Activated gamma-delta T cell treated with anti-CD3 and anti-CD28 coated beads, Interleukin-2, amount 50 U/mL, for 16 hours (primary cell): ENCODE data around the gene RGS19.
"Not testable (repeated sequence)": the region's sequence is repeated elsewhere in the genome, so short reads cannot be mapped to it uniquely, and the experiment has no call there.

Experiments used
- DNase-seq: peaks from one replicate; pipeline ENCODE4 v3.0.0-alpha.2; 2020; ENCODE audit warnings: low read depth

RGS19 gene, protein sequence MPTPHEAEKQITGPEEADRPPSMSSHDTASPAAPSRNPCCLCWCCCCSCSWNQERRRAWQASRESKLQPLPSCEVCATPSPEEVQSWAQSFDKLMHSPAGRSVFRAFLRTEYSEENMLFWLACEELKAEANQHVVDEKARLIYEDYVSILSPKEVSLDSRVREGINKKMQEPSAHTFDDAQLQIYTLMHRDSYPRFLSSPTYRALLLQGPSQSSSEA

DNA sequence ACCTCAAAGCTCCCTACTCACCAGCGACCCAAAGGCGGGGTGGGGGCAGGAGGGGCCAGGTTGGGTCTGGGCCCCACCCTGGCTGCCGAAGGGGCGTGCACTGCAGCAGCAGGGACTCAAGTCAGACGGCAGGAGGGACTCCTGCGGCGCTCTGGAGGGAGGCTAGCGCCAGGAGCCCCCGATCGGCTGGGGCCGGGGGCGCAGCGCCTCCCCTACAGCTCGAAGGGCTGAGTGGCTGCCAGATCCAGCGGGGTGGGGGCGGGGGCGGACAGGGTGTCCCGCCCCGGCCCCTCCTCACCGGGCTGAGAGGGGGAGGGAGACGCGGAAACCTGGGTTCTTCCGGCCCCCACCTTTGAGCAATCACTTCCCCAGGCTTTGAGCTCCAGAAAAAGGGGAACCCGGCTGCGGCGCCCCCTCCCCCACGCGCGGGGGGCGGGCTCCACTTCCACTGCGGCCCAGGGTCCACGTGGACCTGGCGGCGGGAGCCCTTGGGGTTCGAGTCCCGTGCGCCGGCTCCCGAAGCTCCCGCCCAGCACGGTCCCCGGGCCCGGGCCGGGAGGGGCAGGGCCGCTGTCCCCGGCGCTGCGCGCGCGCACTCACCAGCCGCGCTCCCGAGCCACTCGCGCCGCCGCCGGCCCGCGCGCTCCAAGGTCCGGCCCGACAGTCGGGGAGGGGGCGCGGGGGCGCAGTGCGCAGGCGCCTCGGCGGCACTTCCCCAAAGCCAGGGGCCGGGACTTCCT, at the start of gene RGS19:
Gene RGS19 (minus strand): TSS at position 246 of the 740 bp plus-strand sequence. CDS start 2,632 bp downstream, outside the sequence.
- DNase-seq: peak; percentile 41

DNA sequence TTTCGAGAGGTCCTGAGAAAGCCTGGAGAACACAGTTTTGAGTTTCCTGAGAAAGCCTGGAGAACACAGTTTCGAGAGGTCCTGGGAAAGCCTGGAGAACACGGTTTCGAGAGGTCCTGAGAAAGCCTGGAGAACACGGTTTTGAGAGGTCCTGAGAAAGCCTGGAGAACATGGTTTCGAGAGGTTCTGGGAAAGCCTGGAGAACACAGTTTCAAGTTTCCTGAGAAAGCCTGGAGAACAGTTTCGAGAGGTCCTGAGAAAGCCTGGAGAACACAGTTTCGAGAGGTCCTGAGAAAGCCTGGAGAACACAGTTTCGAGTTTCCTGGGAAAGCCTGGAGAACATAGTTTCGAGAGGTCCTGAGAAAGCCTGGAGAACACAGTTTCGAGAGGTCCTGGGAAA, 44.2 kb upstream of the RGS19 start:
- DNase-seq: not testable (repeated sequence)

DNA sequence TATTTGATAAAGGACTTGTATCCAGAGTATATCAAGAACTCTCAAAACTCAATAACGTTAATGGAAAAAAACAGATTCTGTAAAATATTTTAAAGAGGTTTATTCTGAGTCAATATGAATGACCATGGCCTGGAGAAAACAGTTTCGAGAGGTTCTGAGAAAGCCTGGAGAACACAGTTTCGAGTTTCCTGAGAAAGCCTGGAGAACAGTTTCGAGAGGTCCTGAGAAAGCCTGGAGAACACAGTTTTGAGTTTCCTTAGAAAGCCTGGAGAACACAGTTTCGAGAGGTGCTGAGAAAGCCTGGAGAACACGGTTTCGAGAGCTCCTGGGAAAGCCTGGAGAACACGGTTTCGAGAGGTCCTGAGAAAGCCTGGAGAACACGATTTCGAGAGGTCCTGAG, 43.6 kb upstream of the RGS19 start:
- DNase-seq: not testable (repeated sequence)

DNA sequence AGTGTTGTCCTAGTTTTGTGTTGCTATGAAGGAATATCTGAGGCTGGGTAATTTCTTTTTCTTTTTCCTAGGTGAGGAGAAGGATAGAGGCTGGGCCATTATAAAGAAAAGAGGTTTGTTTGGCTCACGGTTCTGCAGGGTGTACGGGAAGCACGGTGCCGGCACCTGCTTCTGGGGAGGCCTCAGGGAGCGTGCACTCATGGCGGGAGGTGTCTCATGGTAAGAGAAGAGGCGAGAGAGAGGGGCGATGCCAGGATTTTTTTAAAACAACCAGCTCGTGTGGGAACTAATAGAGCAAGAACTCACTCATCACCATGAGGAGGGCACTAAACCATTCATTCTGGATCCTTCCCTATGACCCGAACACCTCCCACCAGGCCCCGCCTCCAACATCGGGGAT, 42.3 kb upstream of the RGS19 start:
- no peak for DNase-seq

DNA sequence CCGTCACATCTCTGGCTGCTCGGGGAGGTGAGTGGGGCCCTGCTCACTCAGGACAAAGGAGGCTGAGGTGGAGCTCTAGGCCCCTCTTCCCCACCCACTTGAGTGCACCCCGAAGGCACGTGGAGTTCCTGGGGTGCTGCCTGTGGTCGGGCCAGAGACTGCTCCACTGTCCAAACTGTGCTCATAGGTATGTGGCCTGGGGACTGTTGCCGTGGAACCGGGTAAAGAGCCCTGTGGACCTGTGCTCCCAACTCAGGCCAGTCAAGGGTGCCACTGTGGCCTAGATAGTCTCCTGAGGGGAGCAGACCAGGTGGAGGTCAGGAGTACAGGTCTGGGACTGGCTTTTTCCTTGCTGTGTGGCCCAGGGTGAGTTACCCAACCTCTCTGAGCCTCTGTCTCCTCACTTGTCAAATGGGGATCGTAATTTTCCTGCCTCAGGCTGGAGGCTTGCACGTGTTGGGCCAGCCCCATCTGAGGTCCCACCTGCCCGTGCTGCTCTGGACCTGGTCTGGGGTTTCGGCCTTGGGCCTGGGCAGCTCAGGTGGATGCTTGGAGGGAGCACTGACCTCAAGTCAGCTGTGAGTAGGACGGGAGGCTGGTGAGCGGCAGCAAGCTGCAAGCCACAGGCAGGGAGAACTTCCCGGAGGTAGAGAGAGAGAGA, 40.5 kb upstream of the RGS19 start:
- DNase-seq: no peak

DNA sequence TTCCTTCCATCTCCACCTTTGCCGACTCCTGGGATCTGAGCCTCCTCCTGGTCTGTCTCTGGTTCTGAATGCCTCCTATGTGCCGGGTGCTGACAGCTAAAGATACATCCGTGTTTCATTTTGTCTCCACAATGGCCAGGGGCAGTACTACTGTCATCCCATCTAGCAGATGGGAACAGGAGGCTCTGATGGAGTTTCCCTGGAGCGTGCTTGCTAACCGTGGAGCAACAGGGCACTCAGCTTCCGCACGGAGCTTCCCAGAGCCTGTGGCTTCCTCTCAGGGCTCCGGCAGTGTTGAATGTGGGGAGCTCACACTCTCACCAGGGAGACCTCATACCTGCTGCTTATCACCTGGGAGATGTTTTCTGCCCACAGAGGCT, 40.0 kb upstream of the RGS19 start:
- no peak for DNase-seq

DNA sequence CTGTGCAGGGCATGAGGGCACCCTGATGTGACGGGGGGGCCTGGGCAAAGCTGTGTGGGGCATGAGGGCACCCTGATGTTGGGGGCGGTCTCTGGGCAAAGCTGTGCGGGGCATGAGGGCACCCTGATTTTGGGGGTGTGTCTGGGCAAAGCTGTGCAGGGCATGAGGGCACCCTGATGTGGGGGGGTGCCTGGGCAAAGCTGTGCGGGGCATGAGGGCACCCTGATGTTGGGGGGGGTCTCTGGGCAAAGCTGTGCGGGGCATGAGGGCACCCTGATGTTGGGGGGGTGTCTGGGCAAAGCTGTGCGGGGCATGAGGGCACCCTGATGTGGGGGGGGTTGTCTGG, 38.1 kb upstream of the RGS19 start:
- DNase-seq: not testable (repeated sequence)

DNA sequence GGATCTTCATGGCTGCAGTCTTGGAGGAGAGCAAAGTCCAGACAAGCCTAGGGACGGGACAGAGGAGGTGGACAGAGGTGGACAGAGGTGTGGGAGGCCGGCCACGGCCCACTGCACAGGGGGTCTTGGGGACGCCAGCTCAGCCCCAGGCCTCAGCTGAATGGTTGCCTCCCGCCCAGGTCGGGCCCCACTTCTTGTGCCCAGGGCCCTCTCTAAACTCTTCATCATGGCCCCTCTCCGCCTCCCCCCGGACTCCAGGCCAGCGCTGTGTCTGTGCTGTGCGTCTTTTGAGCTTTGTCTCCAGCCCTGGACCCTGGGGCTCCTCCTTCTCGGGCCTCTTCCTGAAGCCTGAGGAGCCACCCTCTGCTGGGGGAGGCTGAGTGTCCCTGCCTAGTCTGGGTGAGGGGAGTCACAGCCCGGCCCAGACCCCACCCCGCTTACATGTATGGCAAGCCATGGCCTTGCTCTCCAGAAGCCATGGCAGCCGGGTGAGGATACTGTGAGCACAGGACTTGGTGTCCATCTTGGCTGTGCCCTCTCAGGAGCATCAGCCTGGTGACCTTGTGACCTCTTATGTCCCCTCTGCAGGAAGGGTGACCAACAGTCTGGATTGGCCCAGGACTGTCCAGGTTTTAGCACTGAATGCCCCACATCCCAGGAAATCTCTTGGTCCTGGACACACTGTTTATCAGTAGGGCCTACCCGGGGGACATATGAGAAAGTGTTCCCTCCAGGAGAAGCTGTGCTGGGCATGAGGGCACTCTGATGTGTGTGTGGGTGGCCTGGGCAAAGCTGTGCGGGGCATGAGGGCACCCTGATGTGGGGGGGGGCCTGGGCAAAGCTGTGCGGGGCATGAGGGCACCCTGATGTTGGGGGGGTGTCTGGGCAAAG, 37.5 kb upstream of the RGS19 start:
- no peak for DNase-seq

DNA sequence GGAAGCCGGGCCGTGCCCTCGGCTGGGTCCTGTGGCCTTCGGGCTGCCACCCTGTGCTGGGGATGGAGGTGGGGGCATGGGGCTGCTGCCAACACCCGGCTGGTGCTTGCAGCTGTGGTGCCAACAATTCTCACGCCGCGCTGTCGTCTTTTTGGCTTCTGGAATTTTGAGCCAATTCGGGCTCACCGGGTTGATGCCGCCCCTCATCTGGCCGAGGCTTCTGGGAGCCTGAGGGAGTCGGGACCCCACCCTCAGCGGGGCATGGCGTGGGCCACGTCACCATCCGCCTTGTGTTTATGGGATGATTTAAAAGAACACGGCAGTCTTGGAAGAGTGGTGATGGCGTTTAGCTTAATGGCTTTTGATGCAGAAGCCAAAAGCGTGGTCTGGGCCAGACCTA, 36.7 kb upstream of the RGS19 start:
- no peak for DNase-seq

DNA sequence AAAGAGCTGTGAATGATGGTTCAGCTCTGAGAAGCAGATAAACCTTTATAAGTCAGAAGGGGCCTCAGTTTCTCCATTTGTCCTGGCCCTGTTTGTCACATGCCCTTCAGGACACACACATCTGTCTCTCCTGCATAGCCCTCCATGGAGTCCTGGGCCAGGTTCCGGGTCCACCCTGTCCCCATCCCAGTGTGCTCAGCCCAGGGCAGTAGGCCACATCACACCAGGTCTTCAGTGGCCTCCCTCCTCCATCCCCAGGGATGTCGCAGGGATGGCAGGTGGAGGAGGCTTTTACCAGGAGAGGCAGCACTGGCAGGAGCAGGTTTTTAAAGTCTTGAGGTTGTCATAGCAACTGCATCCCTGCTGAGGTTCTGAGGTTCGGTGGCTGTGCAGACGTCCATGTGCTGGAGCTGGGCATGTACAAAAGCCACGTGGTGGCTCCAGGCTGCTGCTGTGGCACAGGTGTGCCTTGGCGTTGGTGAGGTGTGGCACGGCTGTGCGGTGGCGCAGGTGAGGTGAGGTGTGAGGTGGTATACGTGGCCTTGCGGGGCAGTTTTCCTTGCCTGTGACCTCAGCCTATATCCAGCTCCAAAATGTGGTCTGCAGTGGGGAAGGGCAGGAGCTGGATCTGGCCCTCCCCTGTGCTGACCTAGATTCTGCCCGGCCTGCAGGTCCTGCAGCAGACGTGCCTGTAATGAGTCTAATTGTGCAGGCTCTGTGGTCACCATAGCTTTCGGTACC, 36.0 kb upstream of the RGS19 start:
- DNase-seq: no peak

DNA sequence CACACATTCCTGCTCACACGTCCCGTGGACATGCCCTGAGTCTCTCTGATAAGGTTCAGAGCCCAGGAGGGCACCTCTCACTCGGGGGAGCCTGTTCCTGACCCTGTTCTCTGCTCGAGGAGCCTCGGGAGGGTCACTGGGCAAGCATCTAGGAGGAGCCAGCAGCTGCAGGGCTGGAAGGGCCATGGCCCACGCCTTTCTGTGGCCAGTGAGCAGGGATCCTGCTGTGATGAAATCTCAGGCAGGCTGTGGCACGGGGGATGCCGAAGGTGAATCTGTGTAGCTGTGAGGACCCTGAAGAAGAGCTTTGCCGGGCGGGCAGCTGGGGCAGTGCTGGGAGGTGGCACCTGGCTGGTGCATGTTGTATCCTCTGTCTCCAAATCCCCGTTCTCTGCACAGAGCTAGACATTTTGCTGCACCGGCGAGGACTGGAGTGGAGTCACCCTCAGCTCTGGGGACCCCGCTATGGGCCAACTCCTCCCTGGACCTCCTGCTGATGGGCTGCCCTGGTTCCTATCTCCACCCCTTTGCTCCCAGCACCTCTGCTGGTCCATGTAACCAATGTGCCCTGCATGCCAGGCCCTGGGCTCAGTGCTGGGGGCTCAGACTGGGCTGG, 35.1 kb upstream of the RGS19 start:
- no peak for DNase-seq

DNA sequence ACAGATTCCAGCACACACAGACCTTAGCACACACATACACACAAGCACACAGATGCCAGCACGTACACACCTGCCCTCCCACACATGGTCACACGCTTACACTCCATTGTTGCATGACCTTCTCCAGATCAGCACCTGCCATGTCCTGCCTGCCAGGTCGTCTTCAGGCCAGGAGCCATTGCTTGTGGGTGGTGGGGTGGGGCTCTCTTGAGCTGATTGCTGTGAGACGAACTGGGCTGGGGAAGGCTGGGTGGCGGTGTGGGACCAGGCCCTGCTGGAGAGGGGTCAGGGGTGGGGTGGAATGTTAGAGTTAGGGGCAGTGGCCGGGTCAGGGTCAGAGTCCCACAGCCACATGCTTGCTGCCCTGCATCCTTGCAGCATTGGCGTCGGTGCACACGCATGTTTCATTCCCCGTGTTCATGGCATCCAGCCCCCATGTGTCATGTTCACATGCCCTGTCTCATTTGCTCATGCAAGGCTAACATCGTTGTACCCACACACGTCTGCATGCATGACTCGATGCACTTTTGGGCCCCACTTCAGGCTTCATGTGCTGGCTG, 34.6 kb upstream of the RGS19 start:
- DNase-seq: no peak

DNA sequence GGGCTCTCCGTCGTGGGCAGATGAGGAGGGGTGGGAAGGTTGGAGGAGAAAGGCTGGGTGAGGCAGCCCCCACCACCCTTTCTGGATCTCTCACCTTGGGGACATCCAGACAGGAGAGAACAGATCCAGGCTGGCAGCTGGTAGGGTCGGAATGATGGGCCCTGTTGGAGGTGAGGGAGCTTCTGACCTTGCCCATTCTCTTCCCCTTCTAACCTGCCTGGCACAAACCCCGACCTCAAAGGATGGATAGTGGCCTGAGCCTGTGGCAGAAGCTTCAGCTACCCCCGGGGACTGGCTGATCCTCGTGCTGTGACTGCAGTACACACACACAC, 34.1 kb upstream of the RGS19 start:
- DNase-seq: no peak

DNA sequence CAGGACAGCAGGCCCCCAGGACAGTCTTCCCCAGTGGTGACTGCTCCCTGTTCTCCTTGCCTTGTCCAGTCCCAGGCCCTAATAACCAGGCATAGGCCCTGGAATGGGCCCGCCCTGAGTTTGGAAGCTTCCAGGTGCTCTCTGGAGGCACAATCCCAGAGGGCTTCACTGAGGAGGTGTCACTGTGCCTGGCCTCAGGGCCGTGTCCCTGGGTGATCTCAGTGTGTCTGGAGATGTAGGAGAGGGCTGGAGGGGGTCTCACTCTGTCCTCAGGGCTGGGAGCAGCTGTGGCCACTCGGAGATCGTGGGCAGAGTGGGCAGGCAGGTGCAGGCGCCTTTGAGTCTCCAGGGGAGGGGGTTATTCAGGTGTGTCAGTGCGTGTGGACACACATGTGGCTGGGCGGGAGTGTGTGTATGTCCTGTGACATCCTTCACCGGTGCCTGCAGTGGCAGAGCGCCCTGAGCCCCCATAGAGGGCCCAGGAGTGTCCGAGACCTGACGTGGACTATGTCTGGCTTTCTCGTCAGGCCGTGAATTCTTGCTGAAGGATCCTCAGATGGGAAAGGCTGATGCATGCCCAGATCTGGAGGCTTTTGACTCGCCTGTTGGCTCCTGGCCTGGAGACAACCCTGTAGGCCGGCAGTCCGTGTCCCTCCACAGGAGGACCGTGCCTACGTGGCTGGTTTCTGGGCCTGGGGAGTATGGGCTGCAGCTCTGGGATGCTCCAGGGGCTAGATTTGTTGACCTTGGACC, 33.5 kb upstream of the RGS19 start:
- DNase-seq: no peak

DNA sequence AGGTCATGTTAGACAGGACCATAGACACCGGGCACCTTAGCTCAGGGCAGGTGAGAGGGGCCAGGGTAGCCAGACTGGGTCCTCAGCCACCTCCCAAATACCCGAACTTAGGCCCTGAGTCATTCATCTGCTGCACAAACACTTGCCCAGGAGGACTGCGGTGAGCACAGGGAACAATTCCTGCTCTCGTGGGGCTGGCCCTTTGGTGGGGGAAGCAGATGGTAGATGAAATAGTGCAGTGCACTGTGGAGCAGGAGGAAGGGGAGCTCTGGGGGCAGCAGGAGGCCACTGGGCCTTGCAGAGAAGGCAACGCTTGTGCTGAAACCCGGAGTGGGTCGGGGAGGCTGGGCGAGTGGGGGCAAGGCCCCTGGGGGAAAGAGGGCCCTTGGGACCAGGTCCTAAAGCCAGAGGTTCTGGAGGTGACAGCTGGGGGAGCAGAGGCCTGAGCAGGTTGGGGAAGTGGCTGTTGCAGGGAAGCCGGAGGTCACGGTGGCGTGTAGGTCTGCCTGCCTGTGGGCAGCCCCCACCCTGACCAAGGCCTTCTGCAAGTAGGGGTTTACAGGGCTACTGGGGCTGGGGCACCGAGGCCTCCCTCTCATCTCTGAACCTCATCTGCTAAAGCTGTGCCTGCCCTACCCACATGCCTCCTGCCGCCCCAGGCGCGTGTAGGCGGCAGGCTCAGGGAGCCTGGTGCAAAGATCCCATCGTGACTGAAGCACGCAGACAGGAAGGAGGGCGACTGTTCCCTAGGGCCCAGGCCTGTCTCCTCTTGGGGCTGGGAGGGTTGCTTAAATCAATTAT, 32.7 kb upstream of the RGS19 start:
- no peak for DNase-seq

DNA sequence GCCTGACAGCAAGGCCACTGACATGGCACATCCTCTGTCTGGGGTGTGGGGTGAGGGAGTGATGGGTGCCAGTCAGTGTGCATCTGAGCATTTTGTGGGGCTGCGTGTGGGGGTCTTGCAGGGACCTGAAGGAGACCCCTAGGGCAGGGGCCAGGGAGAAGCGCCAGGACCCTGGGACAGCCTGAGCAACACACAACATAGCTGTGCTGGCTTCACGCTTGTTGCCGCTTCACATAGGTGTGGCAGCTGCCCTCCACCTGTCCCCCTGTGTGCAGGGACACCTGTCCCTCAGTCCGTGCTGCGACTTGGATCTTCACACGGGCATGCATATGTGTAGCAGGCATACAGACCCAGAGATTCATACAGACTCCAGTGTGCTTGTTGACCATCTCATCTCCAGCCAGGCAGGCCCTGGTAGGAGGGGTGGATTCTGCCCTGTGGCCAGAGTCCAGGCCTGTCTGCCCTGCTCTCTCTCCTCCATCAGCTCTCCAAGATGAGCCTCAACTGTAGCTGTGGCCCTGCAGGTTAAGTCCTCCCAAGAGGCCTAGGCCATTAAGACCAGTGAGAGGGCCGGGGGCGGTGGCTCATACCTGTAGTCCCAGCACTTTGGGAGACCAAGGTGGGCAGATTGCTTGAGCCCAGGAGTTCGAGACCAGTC, 31.2 kb upstream of the RGS19 start:
- DNase-seq: no peak

DNA sequence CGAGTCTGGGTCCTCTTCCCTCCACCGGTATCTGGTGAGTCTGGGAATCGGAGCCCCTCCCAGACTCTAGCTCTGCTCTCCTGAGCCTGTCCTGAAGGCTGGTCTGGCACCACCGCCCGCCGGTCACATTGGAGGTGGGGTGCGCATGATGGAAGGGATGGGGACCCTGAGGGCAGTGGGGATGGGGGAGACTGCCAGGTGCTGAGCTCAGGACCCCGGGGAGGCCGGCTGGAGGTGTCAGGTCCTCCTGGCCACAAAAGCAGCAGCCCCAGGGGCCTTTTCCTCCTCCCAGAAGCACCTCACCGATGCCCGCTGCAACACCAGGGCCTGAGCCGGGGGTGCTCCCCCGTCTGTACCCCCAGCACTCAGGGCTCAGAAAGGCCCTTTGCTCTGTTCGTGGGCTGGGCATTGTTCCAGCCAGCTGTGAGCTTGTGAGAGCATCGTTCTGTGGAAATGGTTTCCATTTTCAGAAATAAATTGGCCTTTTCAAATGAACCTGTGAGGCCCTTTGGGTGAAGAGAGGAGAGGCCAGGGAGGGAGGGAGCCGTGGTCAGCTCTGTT, 30.6 kb upstream of the RGS19 start:
- DNase-seq: no peak
